Peyer's patch (tissue), 4 donors: Measurements from ENCODE around the gene CHP2. TPM values are rescaled to one million over a fixed set of nuclear protein-coding genes. Genes with fewer than 3 reads are reported as not detected.
"Not testable (repeated sequence)": the region's sequence is repeated elsewhere in the genome, so short reads cannot be mapped to it uniquely, and the experiment has no call there.

Experiments used
- DNase-seq, 3 donors: peaks; one replicate each; pipeline ENCODE4 v3.0.0-alpha.2; 2017 to 2019
- H3K27ac ChIP-seq, 4 donors: fragments of 200-600 bp; sonication (generic); one replicate each; pipeline ENCODE4 v1.5.1; 2016 to 2019
- H3K27me3 ChIP-seq, 2 donors: fragments of 200-600 bp; sonication (generic); one replicate each; pipeline ENCODE4 v1.5.1; 2019
- H3K36me3 ChIP-seq, 3 donors: fragments of 200-600 bp; sonication (generic); one replicate each; pipeline ENCODE4 v1.5.1; 2016 to 2019
- H3K4me1 ChIP-seq, 4 donors: fragments of 200-600 bp; sonication (generic); one replicate each; pipeline ENCODE4 v1.5.1; 2016 to 2019
- H3K4me3 ChIP-seq, 4 donors: fragments of 200-600 bp; sonication (generic); 1 replicate in 3 of 4; 2 replicates in 1 of 4; pipeline ENCODE4 v1.5.1; 2016 to 2019; ENCODE audit warnings: mild to moderate bottlenecking in 1 of 4
- H3K9me3 ChIP-seq, 4 donors: fragments of 200-600 bp; sonication (generic); one replicate each; pipeline ENCODE4 v1.5.1; 2016 to 2019; ENCODE audit warnings: mild to moderate bottlenecking in 1 of 4
- CTCF ChIP-seq, 6 experiments: fragments of 450-650 bp in 4 of 6; fragments of 200-600 bp in 2 of 6; sonication (generic) in 1 of 6; IDR thresholded peaks; one replicate each; pipeline ENCODE4 v1.5.1; 2017 to 2019; ENCODE audit warnings: antibody characterized with exemption in 6 of 6, mild to moderate bottlenecking in 3 of 6, moderate library complexity in 1 of 6
- POLR2A ChIP-seq, 2 donors: fragments of 450-650 bp; IDR thresholded peaks; one replicate each; pipeline ENCODE4 v1.5.1; 2017; ENCODE audit warnings: antibody characterized with exemption in 2 of 2, mild to moderate bottlenecking in 2 of 2, moderate library complexity in 2 of 2
- total RNA-seq, 4 donors: library from RNA; depleted of rRNA; stranded (reverse); fragments of >200 nt; gene quantifications; one replicate each; pipeline ENCODE4 v1.1.0, GENCODE V29; 2016

The CHP2 gene
- total RNA-seq, 4 donors from 2014 or later, result 85.0 to 257 (median 166) TPM

DNA sequence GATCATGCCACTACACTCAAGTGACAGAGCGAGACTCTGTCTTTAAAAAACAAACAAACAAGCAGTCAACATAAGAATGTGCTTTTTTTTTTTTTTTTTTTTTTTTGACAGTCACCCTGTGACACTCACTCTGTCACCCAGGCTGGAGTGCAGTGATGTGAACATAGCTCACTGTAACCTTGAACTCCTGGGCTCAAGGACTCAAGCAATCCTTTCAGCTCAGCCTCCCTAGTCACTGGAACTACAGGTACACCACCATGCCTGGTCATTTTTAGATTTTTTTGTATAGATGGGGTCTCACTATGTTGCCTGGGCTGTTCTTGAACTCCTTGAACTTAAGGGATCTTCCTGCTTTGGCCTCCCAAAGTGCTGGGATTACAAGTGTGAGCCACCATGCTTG is 15.3 kb upstream of the CHP2 start:
- Histone ChIP-seq H3K27ac (no peak overlapping the region), H3K36me3 (no peaks in the 10 kb centered on the region), H3K9me3 (no peaks in the 10 kb centered on the region), H3K4me1 (no peaks in the 10 kb centered on the region), H3K4me3 (no peak overlapping the region), H3K27me3 (no peaks in the 10 kb centered on the region)
- no peak for DNase-seq
- TF ChIP-seq POLR2A (IDR thresholded peaks at IDR 0.05) (no peak), CTCF (IDR thresholded peaks at IDR 0.05) (no peak)

DNA sequence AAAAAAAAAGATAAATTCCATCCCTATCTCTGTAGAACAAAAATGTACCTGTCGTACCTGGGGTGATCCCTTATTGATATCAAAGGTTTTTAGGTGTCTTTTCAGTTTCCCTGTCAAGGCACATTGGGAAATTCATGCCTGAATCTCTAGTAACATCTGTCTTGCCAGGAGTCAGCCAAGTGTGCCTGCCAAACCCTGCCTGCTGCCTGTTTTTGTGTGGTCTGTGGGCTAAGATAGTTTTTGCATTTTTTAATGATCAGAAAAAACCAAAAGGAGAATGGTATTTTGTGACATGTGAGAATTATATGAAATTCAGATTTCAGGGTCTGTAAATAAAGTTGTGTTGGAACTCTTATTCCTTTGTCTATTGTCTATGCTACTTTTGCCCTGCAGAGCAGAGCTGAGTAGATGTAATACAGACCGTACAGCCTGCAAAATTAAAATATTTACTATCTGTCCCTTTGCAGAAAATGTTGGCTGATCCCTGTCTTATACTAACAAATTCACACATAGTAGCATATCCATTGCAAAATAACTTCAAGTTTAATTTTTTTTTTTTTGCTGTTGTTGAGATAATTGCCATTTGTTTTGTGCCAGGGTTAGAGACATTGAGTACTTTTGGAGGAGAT is 13.0 kb upstream of the CHP2 start:
- Histone ChIP-seq H3K36me3 (no peaks in the 10 kb centered on the region), H3K27me3 (no peaks in the 10 kb centered on the region), H3K4me1 (no peaks in the 10 kb centered on the region), H3K27ac (no peak overlapping the region), H3K4me3 (no peak overlapping the region), H3K9me3 (no peaks in the 10 kb centered on the region)
- TF ChIP-seq POLR2A (IDR thresholded peaks at IDR 0.05) (no peak), CTCF (IDR thresholded peaks at IDR 0.05) (no peak)
- DNase-seq, result no peak

- Histone ChIP-seq H3K4me1 (no peaks in the 10 kb centered on the region), H3K9me3 (no peaks in the 10 kb centered on the region), H3K27me3 (no peaks in the 10 kb centered on the region), H3K4me3 (no peak overlapping the region), H3K27ac (no peak overlapping the region), H3K36me3 (no peaks in the 10 kb centered on the region)
- DNase-seq, result no peak
- TF ChIP-seq CTCF (IDR thresholded peaks at IDR 0.05), result peak in 3 of 6 experiments; percentile 44 to 53 (median 51)
- no peak for TF ChIP-seq POLR2A (IDR thresholded peaks at IDR 0.05)
Observed at GRCh38 chr16:23742766-23743165, 12.1 kb upstream of the CHP2 start.

DNA sequence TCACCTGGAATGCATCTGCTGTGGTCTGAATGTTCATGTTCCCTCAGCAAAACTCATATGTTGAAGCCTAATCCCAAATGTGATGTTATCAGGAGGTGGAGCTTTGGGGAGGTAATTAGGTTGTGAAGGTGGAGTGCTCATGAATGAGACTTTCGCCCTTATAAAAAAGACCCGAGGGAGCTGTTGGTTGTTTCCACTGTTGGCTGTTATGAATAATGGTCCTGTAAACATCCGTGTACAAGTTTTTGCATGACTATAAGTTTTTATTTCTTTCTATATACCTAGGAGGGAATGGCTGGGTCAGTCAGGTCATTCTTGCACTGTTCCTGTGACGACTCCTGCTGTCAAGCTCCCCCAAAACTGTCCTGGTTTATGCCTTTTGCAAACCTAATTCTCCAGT is 9.6 kb upstream of the CHP2 start:
- Histone ChIP-seq H3K36me3 (no peaks in the 10 kb centered on the region), H3K4me1 (no peaks in the 10 kb centered on the region), H3K27me3 (no peaks in the 10 kb centered on the region), H3K27ac (no peak overlapping the region), H3K9me3 (no peaks in the 10 kb centered on the region), H3K4me3 (no peak overlapping the region)
- no peak for TF ChIP-seq CTCF (IDR thresholded peaks at IDR 0.05)
- no peak for TF ChIP-seq POLR2A (IDR thresholded peaks at IDR 0.05)
- no peak for DNase-seq

DNA sequence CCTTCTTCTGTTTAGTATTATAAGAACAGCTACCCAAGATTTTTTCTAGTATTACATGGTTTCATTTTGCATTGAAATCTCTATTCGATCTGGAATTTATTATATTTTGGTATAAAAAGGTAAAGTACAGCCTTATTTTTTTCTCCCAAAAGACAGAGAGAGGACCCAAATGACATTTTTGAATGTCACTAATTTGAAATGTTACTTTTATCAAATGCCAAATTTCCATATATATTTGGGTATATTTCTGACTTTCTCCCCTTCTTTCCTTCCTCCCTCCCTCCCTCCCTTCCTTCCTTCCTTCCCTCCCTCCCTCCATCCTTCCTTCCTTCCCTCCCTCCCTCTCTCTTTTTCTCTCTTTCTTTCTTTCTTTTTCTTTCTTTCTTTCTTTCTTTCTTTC is 6.2 kb upstream of the CHP2 start:
- Histone ChIP-seq H3K4me3 (no peak overlapping the region), H3K4me1 (no peaks in the 10 kb centered on the region), H3K9me3 (no peaks in the 10 kb centered on the region), H3K36me3 (no peaks in the 10 kb centered on the region), H3K27me3 (no peaks in the 10 kb centered on the region), H3K27ac (no peak overlapping the region)
- no peak for TF ChIP-seq POLR2A (IDR thresholded peaks at IDR 0.05)
- TF ChIP-seq CTCF (IDR thresholded peaks at IDR 0.05), result no peak
- no peak for DNase-seq

- not testable (repeated sequence) for DNase-seq, H3K27me3 ChIP-seq, H3K9me3 ChIP-seq, H3K36me3 ChIP-seq, H3K27ac ChIP-seq, H3K4me3 ChIP-seq, H3K4me1 ChIP-seq
Observed at GRCh38 chr16:23751053-23751452, 3.8 kb upstream of the CHP2 start.
